Stimulated activated CD8-positive, alpha-beta memory T cell treated with anti-CD3 and anti-CD28 coated beads, Interleukin-4, amount 100 ng/mL, for 4 hours (primary cell): ENCODE results near the gene PCDHGA5.
"Not testable (repeated sequence)": the region's sequence is repeated elsewhere in the genome, so short reads cannot be mapped to it uniquely, and the experiment has no call there.

Experiments
- DNase-seq, 2 donors: peaks; one replicate each; pipeline ENCODE4 v3.0.0-alpha.2; 2020; ENCODE audit warnings: low read depth in 2 of 2, low spot score in 1 of 2

PCDHGA5 gene

DNA sequence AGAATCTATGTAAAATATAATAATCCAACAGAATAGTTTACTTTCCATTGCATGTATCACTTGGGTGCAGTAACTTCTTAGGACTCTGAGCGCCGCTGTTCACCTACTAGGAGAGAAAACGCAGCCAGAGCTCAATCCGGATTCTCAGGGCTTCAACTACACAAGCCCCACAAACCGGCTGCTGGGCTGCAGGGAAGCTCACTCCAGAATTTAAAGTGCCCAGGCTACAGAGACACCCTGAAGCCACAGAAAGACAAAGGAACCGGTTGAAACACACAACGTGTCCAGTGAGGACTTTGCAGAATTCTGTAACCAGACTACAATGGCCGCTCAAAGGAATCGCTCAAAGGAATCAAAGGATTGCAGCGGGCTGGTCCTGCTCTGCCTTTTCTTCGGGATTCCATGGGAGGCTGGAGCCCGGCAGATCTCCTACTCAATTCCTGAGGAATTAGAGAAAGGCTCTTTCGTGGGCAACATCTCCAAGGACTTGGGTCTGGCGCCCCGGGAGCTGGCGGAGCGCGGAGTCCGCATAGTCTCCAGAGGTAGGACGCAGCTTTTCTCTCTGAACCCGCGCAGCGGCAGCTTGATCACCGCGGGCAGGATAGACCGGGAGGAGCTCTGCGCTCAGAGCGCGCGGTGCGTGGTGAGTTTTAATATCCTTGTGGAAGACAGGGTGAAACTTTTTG lies 49.0 kb downstream of the PCDHGA5 start, which contains the start of gene PCDHGA10:
PCDHGA10 (plus strand) TSS at position 134 of the 686 bp plus-strand sequence; CDS start at position 323, 189 bp downstream.
- DNase-seq: no peak

DNA sequence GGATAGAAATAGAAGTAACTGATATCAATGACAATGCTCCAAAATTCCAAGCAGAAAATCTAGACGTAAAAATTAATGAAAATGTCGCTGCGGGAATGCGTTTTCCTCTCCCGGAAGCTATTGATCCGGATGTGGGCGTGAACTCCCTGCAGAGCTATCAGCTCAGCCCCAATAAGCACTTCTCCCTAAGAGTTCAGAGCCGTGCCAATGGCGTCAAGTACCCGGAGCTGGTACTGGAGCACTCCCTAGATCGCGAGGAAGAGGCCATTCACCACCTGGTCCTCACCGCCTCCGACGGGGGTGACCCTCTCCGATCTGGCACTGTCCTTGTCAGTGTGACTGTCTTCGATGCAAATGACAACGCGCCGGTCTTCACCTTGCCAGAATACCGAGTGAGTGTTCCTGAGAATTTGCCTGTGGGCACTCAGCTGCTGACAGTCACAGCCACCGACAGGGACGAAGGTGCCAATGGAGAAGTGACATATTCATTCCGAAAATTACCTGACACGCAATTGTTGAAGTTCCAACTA lies 49.6 kb downstream of the PCDHGA5 start:
- no peak for DNase-seq

DNA sequence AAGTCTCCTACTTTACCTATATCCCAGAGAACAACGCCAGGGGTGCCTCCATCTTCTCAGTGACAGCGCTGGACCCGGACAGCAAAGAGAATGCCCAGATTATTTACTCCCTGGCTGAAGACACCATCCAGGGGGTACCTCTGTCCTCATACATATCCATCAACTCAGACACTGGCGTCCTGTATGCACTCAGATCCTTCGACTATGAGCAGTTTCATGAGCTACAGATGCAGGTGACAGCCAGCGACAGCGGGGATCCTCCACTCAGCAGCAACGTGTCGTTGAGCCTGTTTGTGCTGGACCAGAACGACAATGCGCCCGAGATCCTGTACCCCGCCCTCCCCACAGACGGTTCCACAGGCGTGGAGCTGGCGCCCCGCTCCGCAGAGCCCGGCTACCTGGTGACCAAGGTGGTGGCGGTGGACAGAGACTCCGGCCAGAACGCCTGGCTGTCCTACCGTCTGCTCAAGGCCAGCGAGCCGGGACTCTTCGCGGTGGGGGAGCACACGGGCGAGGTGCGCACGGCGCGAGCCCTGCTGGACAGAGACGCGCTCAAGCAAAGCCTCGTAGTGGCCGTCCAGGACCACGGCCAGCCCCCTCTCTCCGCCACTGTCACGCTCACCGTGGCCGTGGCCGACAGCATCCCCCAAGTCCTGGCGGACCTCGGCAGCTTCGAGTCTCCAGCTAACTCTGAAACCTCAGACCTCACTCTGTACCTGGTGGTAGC lies 50.7 kb downstream of the PCDHGA5 start:
- DNase-seq: not testable (repeated sequence)

DNA sequence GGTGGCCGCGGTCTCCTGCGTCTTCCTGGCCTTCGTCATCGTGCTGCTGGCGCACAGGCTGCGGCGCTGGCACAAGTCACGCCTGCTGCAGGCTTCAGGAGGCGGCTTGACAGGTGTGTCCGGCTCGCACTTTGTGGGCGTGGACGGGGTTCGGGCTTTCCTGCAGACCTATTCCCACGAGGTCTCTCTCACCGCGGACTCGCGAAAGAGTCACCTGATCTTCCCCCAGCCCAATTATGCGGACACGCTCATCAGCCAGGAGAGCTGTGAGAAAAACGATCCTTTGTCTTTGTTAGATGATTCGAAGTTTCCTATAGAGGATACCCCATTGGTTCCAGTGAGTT lies 51.3 kb downstream of the PCDHGA5 start:
- DNase-seq: not testable (repeated sequence)
